Thoracic aorta (tissue), 2 donors: ENCODE measurements around the gene PHF21A. TPM values are rescaled to one million over a fixed set of nuclear protein-coding genes. Genes with fewer than 3 reads are reported as not detected.

Experiments
- ATAC-seq: fragments of 150-250 bp; one replicate; pipeline ENCODE4 v1.8.0; 2017; ENCODE audit warnings: low read depth; ENCODE audit not compliant: insufficient number of reproducible peaks, low FRiP score
- DNase-seq: peaks from one replicate; pipeline ENCODE4 v3.0.0-alpha.2; 2020; ENCODE audit warnings: low spot score
- H3K27ac ChIP-seq, 2 donors: fragments of 200-600 bp; sonication (generic); 1 replicate in 1 of 2; 2 replicates in 1 of 2; pipeline ENCODE4 v1.5.1; 2016; ENCODE audit warnings: mild to moderate bottlenecking in 2 of 2, moderate library complexity in 2 of 2
- H3K27me3 ChIP-seq: fragments of 200-600 bp; sonication (generic); replicated peaks from 2 replicates; pipeline ENCODE4 v1.6.0; 2016; ENCODE audit warnings: mild to moderate bottlenecking; ENCODE audit not compliant: insufficient read depth
- H3K36me3 ChIP-seq: fragments of 200-600 bp; sonication (generic); one replicate; pipeline ENCODE4 v1.5.1; 2016
- H3K4me1 ChIP-seq, 2 donors: fragments of 200-600 bp; sonication (generic); 1 replicate in 1 of 2; 2 replicates in 1 of 2; pipeline versions ENCODE4 v1.5.1 to v1.6.0; 2016; ENCODE audit warnings: low read depth in 2 of 2, mild to moderate bottlenecking in 1 of 2; ENCODE audit not compliant: control insufficient read depth in 1 of 2
- H3K4me3 ChIP-seq: fragments of 200-600 bp; sonication (generic); 2 replicates; pipeline ENCODE4 v1.5.1; 2016; ENCODE audit warnings: mild to moderate bottlenecking
- H3K9me3 ChIP-seq: fragments of 200-600 bp; sonication (generic); 2 replicates; pipeline ENCODE4 v1.5.1; 2016
- CTCF ChIP-seq: fragments of 200-600 bp; sonication (generic); IDR thresholded peaks from one replicate; pipeline ENCODE4 v1.5.1; 2019; ENCODE audit warnings: antibody characterized with exemption
- total RNA-seq, 2 donors: library from RNA; depleted of rRNA; stranded (reverse); fragments of >200 nt; gene quantifications; one replicate each; pipeline versions ENCODE4 v1.1.0 to v1.2.3, GENCODE V29; 2016

PHF21A gene
- total RNA-seq, 2 donors from 2014 or later = 62.3 to 104 TPM

DNA sequence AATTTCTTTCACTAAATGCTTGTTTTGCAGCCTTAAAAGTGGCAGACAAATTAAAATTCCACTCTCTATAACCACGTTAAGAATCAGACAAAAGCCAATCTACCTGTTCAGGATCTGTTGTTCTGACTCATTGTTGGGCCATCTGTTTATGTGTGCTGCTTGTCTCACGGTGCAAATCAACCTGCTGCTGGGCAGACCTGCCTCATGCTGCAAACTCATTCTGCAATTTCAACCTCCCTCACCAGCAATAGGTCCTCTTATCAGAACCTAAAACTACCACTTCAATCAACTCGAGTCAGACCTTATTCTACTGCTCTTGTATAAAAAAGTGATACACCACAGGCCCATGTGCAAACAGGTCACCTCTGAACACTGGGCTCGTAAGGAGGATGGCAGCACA, 123.7 kb downstream of the PHF21A start:
- Histone ChIP-seq H3K9me3 (no peaks in the 10 kb centered on the region), H3K27me3 (no peaks in the 10 kb centered on the region), H3K4me3 (no peak overlapping the region), H3K27ac (no peak overlapping the region), H3K4me1 (peaks cover 11 to 46% of the 10 kb centered on the region in 2 donors), H3K36me3 (no peaks in the 10 kb centered on the region)
- no peak for TF ChIP-seq CTCF
- ATAC-seq (no peak), DNase-seq (no peak)

GRCh38 chr11:45995342-45995734, 125.9 kb downstream of the PHF21A start:
- peaks cover 9 to 29% of the 10 kb centered on the region in 2 donors for H3K4me1 ChIP-seq
- H3K27me3 ChIP-seq = no peaks in the 10 kb centered on the region
- no peak for TF ChIP-seq CTCF
- ATAC-seq = no peak
- no peaks in the 10 kb centered on the region for H3K9me3 ChIP-seq
- H3K27ac ChIP-seq = peak overlapping the region in 1 of 2 donors; percentile 33
- no peak for DNase-seq
- no peaks in the 10 kb centered on the region for H3K36me3 ChIP-seq
- no peak overlapping the region for H3K4me3 ChIP-seq

DNA sequence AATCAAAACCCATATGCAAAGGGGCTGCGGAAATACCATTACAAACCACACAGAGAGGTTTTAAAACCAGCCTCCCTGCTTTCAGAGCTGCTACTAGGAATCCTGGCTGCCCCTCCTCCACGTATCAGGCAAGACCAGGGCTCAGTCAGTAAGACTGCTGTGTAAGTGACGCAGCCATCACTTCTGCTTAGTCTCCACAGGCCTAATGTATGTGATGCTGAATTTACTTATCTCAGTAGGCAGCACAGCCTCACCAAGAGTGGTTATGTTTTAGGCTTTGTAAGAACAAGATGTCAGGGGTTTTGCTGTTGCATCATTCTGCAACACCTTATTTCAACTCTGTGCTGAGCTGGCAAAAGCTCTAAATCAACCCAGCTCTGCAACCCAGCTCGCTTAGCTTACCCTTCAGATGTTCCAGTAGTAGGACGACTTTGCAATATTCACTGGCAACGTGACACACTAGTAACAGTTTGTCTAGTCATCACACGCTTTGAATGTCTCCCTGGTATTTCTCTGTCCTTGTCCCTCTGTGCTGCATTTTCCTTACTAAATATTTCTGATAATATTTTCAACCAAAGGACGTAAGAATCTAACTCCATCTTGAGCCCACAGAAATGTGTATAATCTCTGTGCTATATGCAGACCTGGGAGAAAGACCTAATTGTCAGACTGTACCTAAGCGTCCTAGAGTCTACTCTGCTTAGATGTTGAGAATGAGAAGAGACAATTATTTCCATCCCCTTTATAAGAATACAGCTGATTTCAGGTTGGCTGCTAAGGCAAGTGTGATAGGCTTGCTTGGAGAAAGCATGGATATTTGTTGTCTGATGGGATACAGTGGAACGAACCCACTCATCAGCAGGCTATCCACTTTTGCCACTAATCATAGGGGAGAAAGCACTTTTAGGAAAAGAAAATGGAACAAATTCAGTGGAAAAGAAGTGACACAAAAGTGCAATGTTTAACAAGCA, 126.6 kb downstream of the PHF21A start:
- H3K27me3 ChIP-seq = no peaks in the 10 kb centered on the region
- H3K9me3 ChIP-seq = no peaks in the 10 kb centered on the region
- H3K27ac ChIP-seq = peak overlapping the region; percentile 33
- H3K4me3 ChIP-seq = no peak overlapping the region
- peaks cover 9 to 29% of the 10 kb centered on the region in 2 donors for H3K4me1 ChIP-seq
- H3K36me3 ChIP-seq = no peaks in the 10 kb centered on the region
- DNase-seq = no peak
- no peak for TF ChIP-seq CTCF
- no peak for ATAC-seq

GRCh38 chr11:45993531-45994001, 127.7 kb downstream of the PHF21A start:
- no peak for TF ChIP-seq CTCF
- Histone ChIP-seq H3K27ac (peak overlapping the region; percentile 33), H3K4me3 (peak overlapping the region; percentile 5), H3K4me1 (peaks cover 9 to 29% of the 10 kb centered on the region in 2 donors), H3K36me3 (no peaks in the 10 kb centered on the region), H3K9me3 (no peaks in the 10 kb centered on the region), H3K27me3 (no peaks in the 10 kb centered on the region)
- no peak for DNase-seq
- ATAC-seq = no peak

DNA sequence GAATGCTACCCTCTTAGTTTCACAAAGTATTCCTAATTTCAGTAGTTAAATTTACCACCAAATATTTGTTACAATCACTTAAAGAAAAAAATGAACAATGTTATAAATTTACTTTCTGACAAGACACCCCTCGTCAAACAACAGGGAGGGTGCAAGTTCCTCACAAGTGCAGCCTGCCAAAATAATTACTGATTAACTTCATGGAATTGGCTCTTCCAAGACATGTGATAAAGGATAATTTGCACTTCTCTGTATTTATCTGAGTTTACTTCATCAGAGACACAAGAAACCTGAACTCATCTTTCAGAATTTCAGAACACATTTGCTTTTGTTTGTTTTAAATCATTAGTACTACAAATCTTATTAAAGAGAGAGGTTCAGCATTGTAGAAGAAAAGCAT, 132.3 kb downstream of the PHF21A start:
- Histone ChIP-seq H3K27ac (no peak overlapping the region), H3K4me3 (no peak overlapping the region), H3K4me1 (peaks cover 3 to 12% of the 10 kb centered on the region in 2 donors), H3K27me3 (no peaks in the 10 kb centered on the region), H3K9me3 (no peaks in the 10 kb centered on the region), H3K36me3 (no peaks in the 10 kb centered on the region)
- TF ChIP-seq CTCF = no peak
- ATAC-seq (no peak), DNase-seq (no peak)
